ENCODE data around the gene A2M. TPM values are rescaled to one million over a fixed set of nuclear protein-coding genes. Genes with fewer than 3 reads are reported as not detected.

A2M gene
- polyA plus RNA-seq, 1 experiment = 1.2 TPM

GRCh38 chr12:9081667-9082427 is 33.9 kb downstream of the A2M start:
- H3K27ac ChIP-seq (ENCODE audit: low read depth, low read length) = no peak overlapping the region
- no peaks in the 10 kb centered on the region for H3K9me3 ChIP-seq (ENCODE audit: control insufficient read depth, insufficient read depth, low read length)
- no peak overlapping the region for H3K4me3 ChIP-seq (ENCODE audit: low read depth, low read length)
- no peak for DNase-seq (ENCODE audit: low read depth, low spot score)
- no peaks in the 10 kb centered on the region for H3K27me3 ChIP-seq (ENCODE audit: control insufficient read depth, insufficient read depth, low read length)
- ChIA-PET CTCF (no interaction called here), POLR2A (no interaction called here)
- no peak for TF ChIP-seq CTCF (IDR thresholded peaks at IDR 0.05; ENCODE audit: low read depth, low read length)

- CTCF ChIA-PET = interaction anchor here (1.4 to 1.5 kb wide), 2 partner anchors 19 to 536 kb away, joined by 3 to 5 read pairs; no protein-coding TSS in a partner anchor
- POLR2A ChIA-PET = no interaction called here
- Histone ChIP-seq H3K9me3 (ENCODE audit: control insufficient read depth, insufficient read depth, low read length) (no peaks in the 10 kb centered on the region), H3K27me3 (ENCODE audit: control insufficient read depth, insufficient read depth, low read length) (no peaks in the 10 kb centered on the region), H3K4me3 (ENCODE audit: low read depth, low read length) (no peak overlapping the region), H3K27ac (ENCODE audit: low read depth, low read length) (no peak overlapping the region)
- DNase-seq (ENCODE audit: low read depth, low spot score) = no peak
- TF ChIP-seq CTCF (IDR thresholded peaks at IDR 0.05; ENCODE audit: low read depth, low read length) = no peak
Measured at GRCh38 chr12:9079883-9080675, 35.6 kb downstream of the A2M start.

GRCh38 chr12:9079082-9079481 is 36.6 kb downstream of the A2M start:
- ChIA-PET POLR2A (no interaction called here), CTCF (interaction anchor here (1.0 to 1.5 kb wide), 3 partner anchors 18 to 535 kb away, joined by 3 to 5 read pairs (median 5); no protein-coding TSS in a partner anchor)
- no peaks in the 10 kb centered on the region for H3K9me3 ChIP-seq (ENCODE audit: control insufficient read depth, insufficient read depth, low read length)

GRCh38 chr12:9077152-9078031 is 38.3 kb downstream of the A2M start:
- ChIA-PET POLR2A (no interaction called here), CTCF (no interaction called here)
- TF ChIP-seq CTCF (IDR thresholded peaks at IDR 0.05; ENCODE audit: low read depth, low read length) = no peak
- H3K9me3 ChIP-seq (ENCODE audit: control insufficient read depth, insufficient read depth, low read length) = no peaks in the 10 kb centered on the region
- H3K27ac ChIP-seq (ENCODE audit: low read depth, low read length) = no peak overlapping the region
- H3K4me3 ChIP-seq (ENCODE audit: low read depth, low read length) = no peak overlapping the region
- no peaks in the 10 kb centered on the region for H3K27me3 ChIP-seq (ENCODE audit: control insufficient read depth, insufficient read depth, low read length)
- no peak for DNase-seq (ENCODE audit: low read depth, low spot score)

More at GRCh38 chr12:9079082-9079481, 36.6 kb downstream of the A2M start:
- H3K27ac ChIP-seq (ENCODE audit: low read depth, low read length) = no peak overlapping the region
- TF ChIP-seq CTCF (IDR thresholded peaks at IDR 0.05; ENCODE audit: low read depth, low read length) = no peak
- DNase-seq (ENCODE audit: low read depth, low spot score) = no peak
- no peak overlapping the region for H3K4me3 ChIP-seq (ENCODE audit: low read depth, low read length)
- no peaks in the 10 kb centered on the region for H3K27me3 ChIP-seq (ENCODE audit: control insufficient read depth, insufficient read depth, low read length)

All from AG04450 (cell line).